Measurements from ENCODE around the gene PXDN. TPM values are rescaled to one million over a fixed set of nuclear protein-coding genes. Genes with fewer than 3 reads are reported as not detected.

Gene PXDN
- total and polyA plus RNA-seq, 2 of the 13 experiments (the other 11 are each of a cell fraction or from before 2014, with no cell fraction given): not detected

DNA sequence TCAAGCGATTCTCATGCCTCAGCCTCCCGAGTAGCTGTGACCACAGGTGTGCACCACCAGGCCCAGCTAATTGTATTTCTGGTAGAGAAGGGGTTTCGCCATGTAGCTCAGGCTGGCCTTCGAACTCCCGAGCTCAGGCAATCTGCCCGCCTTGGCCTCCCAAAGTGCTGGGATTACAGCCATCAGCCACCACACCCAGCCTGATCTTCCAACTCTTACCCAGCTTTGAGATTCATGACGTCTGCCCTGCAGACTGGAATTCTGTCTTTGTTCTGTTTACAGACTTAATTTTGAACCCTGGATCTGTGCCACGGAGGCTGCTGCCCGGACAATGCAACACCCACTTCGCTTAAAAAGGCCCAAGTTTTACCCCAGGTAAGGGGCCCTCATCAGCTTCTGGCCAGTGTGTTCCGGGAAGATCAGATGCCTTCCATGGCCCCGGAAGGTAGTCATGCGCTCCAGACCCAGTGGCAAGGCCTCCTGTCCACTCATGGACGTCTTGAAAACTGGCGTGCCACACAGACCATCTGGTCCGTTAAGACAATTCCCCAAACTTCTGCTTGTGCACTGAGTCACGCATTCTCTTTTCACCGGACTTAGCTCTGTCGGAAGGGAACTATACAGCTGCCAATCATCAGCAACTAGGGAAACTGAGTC, 5.5 kb downstream of the PXDN start:
- no peak for ATAC-seq
- ChIA-PET POLR2A (no interaction called here), CTCF (ENCODE audit: low intra/inter-chr PET ratio, low total read pairs) (no interaction called here)
- H4K20me1 ChIP-seq (ENCODE audit: insufficient read depth, low read length): no peaks in the 10 kb centered on the region
- H3K79me2 ChIP-seq (ENCODE audit: insufficient read depth, low read length): no peaks in the 10 kb centered on the region
- intact Hi-C loops (cut with micrococcal nuclease; ENCODE audit: unreplicated experiment): no loop called here
- in situ Hi-C loops (cut with HindIII; ENCODE audit: extremely low pct_ligation_motif_present, low pct_unique_long_range_greater_than_20kb): no loop called here
- no peak overlapping the region for H2AFZ ChIP-seq (ENCODE audit: low read length)
- H3K27ac ChIP-seq (ENCODE audit: extremely low read length, insufficient read depth, low read length): no peak overlapping the region
- H3K9ac ChIP-seq (ENCODE audit: insufficient read depth, low read depth, low read length): no peak overlapping the region
- no peak overlapping the region for H3K4me3 ChIP-seq (replicated peaks in 1 of 3; ENCODE audit: insufficient read depth in 1 of 3, low read depth in 2 of 3, low read length in 3 of 3)
- H3K27me3 ChIP-seq (ENCODE audit: control insufficient read depth in 1 of 2, insufficient read depth in 2 of 2, low read length in 2 of 2): peaks cover 2 to 54% of the 10 kb centered on the region in 2 experiments; a peak in 4 of 5 replicates
- WGBS (ENCODE audit: low lambda C conversion rate): 41% methylated on average over 19 of the region's 19 CpGs
- H3K4me1 ChIP-seq (ENCODE audit: insufficient read depth, low read length): no peaks in the 10 kb centered on the region
- no peaks in the 10 kb centered on the region for H3K9me3 ChIP-seq (ENCODE audit: low read length)
- TF ChIP-seq TOE1 (CRISPR knock-in tag; IDR thresholded peaks at IDR 0.05) (no peak), HOXD1 (CRISPR knock-in tag; IDR thresholded peaks at IDR 0.05) (no peak), ZNF672 (CRISPR knock-in tag; IDR thresholded peaks at IDR 0.05) (no peak), ZNF326 (CRISPR knock-in tag; IDR thresholded peaks at IDR 0.05; ENCODE audit: borderline replicate concordance) (no peak), ESRRA (CRISPR knock-in tag; IDR thresholded peaks at IDR 0.05; ENCODE audit: low read depth) (no peak)
- TF ChIP-seq, protein P1, sequence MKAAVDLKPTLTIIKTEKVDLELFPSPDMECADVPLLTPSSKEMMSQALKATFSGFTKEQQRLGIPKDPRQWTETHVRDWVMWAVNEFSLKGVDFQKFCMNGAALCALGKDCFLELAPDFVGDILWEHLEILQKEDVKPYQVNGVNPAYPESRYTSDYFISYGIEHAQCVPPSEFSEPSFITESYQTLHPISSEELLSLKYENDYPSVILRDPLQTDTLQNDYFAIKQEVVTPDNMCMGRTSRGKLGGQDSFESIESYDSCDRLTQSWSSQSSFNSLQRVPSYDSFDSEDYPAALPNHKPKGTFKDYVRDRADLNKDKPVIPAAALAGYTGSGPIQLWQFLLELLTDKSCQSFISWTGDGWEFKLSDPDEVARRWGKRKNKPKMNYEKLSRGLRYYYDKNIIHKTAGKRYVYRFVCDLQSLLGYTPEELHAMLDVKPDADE (CRISPR knock-in tag; IDR thresholded peaks at IDR 0.05): no peak
- TF ChIP-seq, protein P2, sequence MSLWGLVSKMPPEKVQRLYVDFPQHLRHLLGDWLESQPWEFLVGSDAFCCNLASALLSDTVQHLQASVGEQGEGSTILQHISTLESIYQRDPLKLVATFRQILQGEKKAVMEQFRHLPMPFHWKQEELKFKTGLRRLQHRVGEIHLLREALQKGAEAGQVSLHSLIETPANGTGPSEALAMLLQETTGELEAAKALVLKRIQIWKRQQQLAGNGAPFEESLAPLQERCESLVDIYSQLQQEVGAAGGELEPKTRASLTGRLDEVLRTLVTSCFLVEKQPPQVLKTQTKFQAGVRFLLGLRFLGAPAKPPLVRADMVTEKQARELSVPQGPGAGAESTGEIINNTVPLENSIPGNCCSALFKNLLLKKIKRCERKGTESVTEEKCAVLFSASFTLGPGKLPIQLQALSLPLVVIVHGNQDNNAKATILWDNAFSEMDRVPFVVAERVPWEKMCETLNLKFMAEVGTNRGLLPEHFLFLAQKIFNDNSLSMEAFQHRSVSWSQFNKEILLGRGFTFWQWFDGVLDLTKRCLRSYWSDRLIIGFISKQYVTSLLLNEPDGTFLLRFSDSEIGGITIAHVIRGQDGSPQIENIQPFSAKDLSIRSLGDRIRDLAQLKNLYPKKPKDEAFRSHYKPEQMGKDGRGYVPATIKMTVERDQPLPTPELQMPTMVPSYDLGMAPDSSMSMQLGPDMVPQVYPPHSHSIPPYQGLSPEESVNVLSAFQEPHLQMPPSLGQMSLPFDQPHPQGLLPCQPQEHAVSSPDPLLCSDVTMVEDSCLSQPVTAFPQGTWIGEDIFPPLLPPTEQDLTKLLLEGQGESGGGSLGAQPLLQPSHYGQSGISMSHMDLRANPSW (CRISPR knock-in tag; IDR thresholded peaks at IDR 0.05; ENCODE audit: borderline replicate concordance): no peak
- TF ChIP-seq, protein P3, sequence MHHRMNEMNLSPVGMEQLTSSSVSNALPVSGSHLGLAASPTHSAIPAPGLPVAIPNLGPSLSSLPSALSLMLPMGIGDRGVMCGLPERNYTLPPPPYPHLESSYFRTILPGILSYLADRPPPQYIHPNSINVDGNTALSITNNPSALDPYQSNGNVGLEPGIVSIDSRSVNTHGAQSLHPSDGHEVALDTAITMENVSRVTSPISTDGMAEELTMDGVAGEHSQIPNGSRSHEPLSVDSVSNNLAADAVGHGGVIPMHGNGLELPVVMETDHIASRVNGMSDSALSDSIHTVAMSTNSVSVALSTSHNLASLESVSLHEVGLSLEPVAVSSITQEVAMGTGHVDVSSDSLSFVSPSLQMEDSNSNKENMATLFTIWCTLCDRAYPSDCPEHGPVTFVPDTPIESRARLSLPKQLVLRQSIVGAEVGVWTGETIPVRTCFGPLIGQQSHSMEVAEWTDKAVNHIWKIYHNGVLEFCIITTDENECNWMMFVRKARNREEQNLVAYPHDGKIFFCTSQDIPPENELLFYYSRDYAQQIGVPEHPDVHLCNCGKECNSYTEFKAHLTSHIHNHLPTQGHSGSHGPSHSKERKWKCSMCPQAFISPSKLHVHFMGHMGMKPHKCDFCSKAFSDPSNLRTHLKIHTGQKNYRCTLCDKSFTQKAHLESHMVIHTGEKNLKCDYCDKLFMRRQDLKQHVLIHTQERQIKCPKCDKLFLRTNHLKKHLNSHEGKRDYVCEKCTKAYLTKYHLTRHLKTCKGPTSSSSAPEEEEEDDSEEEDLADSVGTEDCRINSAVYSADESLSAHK (CRISPR knock-in tag; IDR thresholded peaks at IDR 0.05; ENCODE audit: borderline replicate concordance): no peak
- TF ChIP-seq, protein P4, sequence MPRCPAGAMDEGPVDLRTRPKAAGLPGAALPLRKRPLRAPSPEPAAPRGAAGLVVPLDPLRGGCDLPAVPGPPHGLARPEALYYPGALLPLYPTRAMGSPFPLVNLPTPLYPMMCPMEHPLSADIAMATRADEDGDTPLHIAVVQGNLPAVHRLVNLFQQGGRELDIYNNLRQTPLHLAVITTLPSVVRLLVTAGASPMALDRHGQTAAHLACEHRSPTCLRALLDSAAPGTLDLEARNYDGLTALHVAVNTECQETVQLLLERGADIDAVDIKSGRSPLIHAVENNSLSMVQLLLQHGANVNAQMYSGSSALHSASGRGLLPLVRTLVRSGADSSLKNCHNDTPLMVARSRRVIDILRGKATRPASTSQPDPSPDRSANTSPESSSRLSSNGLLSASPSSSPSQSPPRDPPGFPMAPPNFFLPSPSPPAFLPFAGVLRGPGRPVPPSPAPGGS (CRISPR knock-in tag; IDR thresholded peaks at IDR 0.05): no peak
- TF ChIP-seq, protein P5, sequence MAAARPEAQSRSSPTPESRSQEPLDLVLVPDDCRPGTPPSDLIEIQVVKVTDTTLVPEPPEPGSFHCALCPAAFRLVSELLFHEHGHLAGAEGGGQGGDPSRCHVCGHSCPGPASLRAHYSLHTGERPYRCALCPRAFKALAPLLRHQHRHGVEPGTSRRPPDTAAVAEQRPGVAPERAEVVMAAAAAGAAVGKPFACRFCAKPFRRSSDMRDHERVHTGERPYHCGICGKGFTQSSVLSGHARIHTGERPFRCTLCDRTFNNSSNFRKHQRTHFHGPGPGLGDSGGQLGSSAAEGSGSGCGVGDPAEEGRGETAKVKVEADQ (CRISPR knock-in tag; IDR thresholded peaks at IDR 0.05; ENCODE audit: borderline replicate concordance): no peak
- TF ChIP-seq, protein P6, sequence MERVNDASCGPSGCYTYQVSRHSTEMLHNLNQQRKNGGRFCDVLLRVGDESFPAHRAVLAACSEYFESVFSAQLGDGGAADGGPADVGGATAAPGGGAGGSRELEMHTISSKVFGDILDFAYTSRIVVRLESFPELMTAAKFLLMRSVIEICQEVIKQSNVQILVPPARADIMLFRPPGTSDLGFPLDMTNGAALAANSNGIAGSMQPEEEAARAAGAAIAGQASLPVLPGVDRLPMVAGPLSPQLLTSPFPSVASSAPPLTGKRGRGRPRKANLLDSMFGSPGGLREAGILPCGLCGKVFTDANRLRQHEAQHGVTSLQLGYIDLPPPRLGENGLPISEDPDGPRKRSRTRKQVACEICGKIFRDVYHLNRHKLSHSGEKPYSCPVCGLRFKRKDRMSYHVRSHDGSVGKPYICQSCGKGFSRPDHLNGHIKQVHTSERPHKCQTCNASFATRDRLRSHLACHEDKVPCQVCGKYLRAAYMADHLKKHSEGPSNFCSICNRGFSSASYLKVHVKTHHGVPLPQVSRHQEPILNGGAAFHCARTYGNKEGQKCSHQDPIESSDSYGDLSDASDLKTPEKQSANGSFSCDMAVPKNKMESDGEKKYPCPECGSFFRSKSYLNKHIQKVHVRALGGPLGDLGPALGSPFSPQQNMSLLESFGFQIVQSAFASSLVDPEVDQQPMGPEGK (CRISPR knock-in tag; IDR thresholded peaks at IDR 0.05): no peak
- no peak for FAIRE-seq
- no TSS peak for BruUV-seq (replicated peaks)
- H3K36me3 ChIP-seq (replicated peaks in 1 of 2; ENCODE audit: control insufficient read depth in 1 of 2, insufficient read depth in 2 of 2, low read length in 2 of 2): no peaks in the 10 kb centered on the region
- H3K4me2 ChIP-seq (ENCODE audit: low read depth, low read length): no peak overlapping the region
- DNase-seq (ENCODE audit: low spot score): no peak
